Endometrium (tissue), 2 donors: ENCODE data around the gene CSAG2.
"Not testable (repeated sequence)": the region's sequence is repeated elsewhere in the genome, so short reads cannot be mapped to it uniquely, and the experiment has no call there.

ENCODE experiments used
- FAIRE-seq: peaks from 2 replicates; lab custom pipeline; 2012; peaks lifted over from hg19 to GRCh38; lab: Jason Lieb, UNC
- donor health status: control.
- donor health status: control.

The CSAG2 gene

GRCh38 chrX:152709173-152709572 is at the start of gene CSAG2:
CSAG2 (minus strand) TSS chrX:152709273; CDS start chrX:152709112, 161 bp downstream.
- FAIRE-seq, result not testable (repeated sequence)

GRCh38 chrX:152754871-152755270 is 45.8 kb upstream of the CSAG2 start:
- not testable (repeated sequence) for FAIRE-seq

- FAIRE-seq, result not testable (repeated sequence)
Measured at GRCh38 chrX:152753686-152754650, 44.9 kb upstream of the CSAG2 start, which contains the start of gene MAGEA2. MAGEA2 (minus strand) TSS chrX:152753842; CDS start chrX:152751363, 2,479 bp downstream.

GRCh38 chrX:152738560-152738959 is 29.5 kb upstream of the CSAG2 start:
- no peak for FAIRE-seq

GRCh38 chrX:152736528-152736927 is 27.5 kb upstream of the CSAG2 start:
- not testable (repeated sequence) for FAIRE-seq

- FAIRE-seq, result no peak
Measured at GRCh38 chrX:152735860-152736511, 26.9 kb upstream of the CSAG2 start.

GRCh38 chrX:152735101-152735500 is 26.0 kb upstream of the CSAG2 start:
- FAIRE-seq, result no peak

GRCh38 chrX:152734143-152734858 is 25.2 kb upstream of the CSAG2 start:
- FAIRE-seq, result not testable (repeated sequence)

- no peak for FAIRE-seq
Measured at GRCh38 chrX:152733261-152733975, 24.3 kb upstream of the CSAG2 start, which contains the start of the genes CSAG1 and MAGEA12. CSAG1 (minus strand) TSS chrX:152733721; CDS start chrX:152732460, 1,261 bp downstream. MAGEA12 (plus strand) TSS chrX:152733757; CDS start chrX:152736162, 2,405 bp downstream.

GRCh38 chrX:152725409-152725808 is 16.3 kb upstream of the CSAG2 start:
- no peak for FAIRE-seq

GRCh38 chrX:152713815-152714787 is 5.0 kb upstream of the CSAG2 start, which contains the start of gene MAGEA2B:
MAGEA2B (plus strand) TSS chrX:152714628; CDS start chrX:152717107, 2,479 bp downstream.
- FAIRE-seq, result not testable (repeated sequence)

- not testable (repeated sequence) for FAIRE-seq
Measured at GRCh38 chrX:152713195-152713594, 4.1 kb upstream of the CSAG2 start.

GRCh38 chrX:152706500-152706899 is 2.6 kb downstream of the CSAG2 start:
- FAIRE-seq, result not testable (repeated sequence)

- not testable (repeated sequence) for FAIRE-seq
Measured at GRCh38 chrX:152700390-152700789, 8.7 kb downstream of the CSAG2 start.

- not testable (repeated sequence) for FAIRE-seq
Measured at GRCh38 chrX:152697952-152698931, 10.8 kb downstream of the CSAG2 start, which contains the start of gene MAGEA3. MAGEA3 (plus strand) TSS chrX:152698794; CDS start chrX:152700833, 2,039 bp downstream.

- FAIRE-seq, result not testable (repeated sequence)
Measured at GRCh38 chrX:152681012-152681411, 28.1 kb downstream of the CSAG2 start.

- FAIRE-seq, result not testable (repeated sequence)
Measured at GRCh38 chrX:152674652-152675051, 34.4 kb downstream of the CSAG2 start.

- no peak for FAIRE-seq
Measured at GRCh38 chrX:152674135-152674534, 34.9 kb downstream of the CSAG2 start.
